ENCODE data around the gene TTC32.
"Not testable (repeated sequence)": the region's sequence is repeated elsewhere in the genome, so short reads cannot be mapped to it uniquely, and the experiment has no call there.

Gene TTC32

DNA sequence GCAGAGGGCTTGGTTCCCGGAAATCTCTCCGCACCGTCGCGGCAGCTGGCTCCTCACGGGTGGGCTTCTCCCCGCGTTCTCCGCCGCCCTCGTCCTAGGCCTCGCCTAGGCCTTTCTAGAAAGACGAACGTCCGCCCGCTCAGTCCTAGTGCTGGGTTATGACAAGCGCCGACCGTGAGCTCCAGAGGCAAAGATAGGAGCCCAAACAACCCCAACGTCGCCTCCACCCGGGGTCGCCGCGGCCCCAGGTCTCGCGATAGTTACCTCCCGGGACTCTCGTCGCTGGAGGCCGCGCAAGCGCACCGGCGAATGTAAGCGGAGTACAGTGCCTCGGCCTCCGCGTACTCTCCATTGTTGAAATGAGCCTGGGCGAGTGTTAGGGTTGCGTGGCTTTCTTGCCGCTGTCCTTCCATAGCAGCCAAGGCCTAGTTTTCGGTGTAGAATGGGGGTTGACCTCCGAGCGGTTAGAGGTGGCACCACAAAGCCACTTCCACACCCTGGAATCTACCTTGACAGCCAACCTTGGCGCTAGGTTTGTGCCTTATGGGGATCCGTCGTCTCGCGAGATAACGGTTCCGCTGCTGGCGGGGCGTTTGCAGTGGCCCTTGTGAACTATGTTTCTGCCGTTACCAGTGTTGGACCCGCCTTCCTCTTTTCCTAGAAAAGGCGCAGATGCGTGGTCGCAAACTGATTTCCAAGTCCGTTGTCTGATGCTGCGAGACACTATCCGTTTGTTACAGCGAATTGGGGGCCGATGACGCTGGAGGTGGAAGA, at the start of gene TTC32:
TSS of gene TTC32 (minus strand) at position 542 of the 774 bp plus-strand sequence. CDS start at position 413, 129 bp downstream.
- no peak for FAIRE-seq

DNA sequence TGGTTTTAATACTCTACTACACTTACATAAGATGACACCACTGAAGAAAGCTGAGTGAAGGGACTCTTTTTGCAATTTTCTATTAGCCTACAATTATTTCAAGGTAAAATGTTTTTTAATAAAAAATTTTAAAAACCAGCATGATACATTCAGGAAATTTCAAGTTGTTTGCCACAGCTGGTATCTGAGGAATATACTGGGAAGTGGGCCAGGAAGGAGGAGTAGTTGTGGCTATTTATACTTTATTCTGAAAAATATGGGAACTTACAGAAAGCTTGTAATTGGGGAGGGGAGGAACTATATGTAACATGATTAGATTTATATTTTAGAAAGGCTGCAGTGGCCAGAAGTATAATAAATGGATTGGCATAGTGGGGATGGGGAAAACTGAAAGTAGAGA, 47.3 kb upstream of the TTC32 start:
- FAIRE-seq = no peak

GRCh38 chr2:19947184-19947940, 45.6 kb upstream of the TTC32 start:
- no peak for FAIRE-seq

- FAIRE-seq = no peak
These were observed 42.5 kb upstream of the TTC32 start for GRCh38 chr2:19944205-19944845.

DNA sequence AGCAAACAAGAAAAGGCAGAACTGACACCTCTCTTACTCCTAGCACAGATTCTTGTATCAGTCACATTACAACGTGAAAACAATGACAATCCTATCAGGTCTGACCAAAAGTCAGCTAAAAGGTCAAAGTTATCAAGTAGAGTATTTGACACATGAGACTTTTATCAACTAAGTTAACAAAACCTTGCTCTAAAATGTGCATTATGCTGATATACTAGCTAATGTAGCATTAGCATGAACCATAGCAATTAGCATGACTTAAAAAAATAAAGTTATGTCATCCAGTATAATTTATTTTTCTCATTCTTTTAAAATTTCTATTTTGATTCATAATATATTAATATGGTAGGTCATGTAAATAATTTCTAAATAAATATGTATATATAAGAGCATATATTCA, 41.4 kb upstream of the TTC32 start:
- FAIRE-seq = peak; percentile 46

GRCh38 chr2:19942199-19942598, 40.4 kb upstream of the TTC32 start:
- no peak for FAIRE-seq

DNA sequence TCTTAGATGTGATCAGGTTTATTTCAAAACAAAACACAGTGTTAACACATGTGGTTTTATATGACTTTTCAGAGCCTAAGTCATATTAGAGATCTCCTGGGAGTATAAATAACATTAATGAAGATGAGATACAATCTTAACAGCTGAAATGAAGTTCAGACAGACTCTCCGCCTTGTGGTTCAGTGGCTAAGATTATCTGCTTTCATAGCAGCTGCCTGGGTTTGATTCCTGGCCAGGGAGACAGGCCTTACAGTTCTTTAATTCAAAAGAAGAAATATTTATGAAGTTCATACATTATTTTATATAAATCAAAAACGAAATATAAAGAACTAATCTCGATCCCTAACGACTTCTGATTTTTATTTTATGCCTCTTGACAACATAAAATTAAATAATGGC, 35.2 kb upstream of the TTC32 start:
- FAIRE-seq = no peak

- no peak for FAIRE-seq
These were observed 34.4 kb upstream of the TTC32 start for GRCh38 chr2:19936203-19936602.

DNA sequence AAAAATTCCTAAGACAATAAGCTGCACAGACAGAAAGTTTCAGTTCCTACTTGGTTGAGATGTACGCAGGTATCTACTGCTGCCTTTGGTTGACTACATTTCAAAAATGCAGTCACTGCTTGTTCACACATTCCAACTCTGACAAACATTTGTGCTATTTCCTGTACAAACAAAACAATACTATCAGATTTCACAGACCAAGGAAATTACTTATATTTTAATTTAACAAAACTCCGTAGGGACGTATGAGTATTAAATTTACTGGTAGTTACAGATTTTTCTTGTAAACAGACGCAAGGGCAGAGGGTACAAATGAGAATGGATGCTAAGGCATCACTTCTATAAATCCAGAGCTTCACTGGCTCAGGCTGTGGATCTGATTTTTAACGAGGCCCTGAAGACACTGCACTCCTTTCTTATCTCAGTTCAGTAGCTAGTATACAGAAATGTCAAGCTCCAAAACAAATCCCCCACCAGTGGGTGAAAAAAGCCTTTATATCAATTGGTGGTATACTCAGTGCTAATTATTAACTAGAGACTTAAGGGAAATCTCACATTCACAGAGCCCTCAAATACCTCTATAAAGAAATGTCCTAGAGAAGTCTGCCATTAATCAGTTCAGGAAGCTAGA, 31.7 kb upstream of the TTC32 start:
- FAIRE-seq = no peak

DNA sequence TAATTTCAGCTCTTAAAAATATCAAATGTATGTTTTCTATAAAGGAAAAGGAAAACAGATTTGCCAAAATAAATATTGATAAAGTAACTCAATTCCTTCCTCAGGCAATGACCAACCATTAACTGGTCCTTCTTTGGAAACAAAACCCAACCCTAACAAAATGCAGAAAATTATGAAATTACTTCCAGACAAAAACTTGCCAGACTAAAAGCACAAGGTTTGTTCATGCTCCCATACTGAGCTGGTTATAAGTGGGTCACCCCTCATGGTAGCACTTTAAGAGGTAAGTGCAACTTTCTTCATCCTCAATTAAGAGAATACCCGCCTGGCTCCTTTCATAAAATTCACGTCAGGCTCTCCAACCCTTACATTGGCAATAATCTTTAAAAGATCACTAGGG, 31.1 kb upstream of the TTC32 start:
- FAIRE-seq = no peak

- no peak for FAIRE-seq
These were observed 27.4 kb upstream of the TTC32 start for GRCh38 chr2:19929226-19929625.

DNA sequence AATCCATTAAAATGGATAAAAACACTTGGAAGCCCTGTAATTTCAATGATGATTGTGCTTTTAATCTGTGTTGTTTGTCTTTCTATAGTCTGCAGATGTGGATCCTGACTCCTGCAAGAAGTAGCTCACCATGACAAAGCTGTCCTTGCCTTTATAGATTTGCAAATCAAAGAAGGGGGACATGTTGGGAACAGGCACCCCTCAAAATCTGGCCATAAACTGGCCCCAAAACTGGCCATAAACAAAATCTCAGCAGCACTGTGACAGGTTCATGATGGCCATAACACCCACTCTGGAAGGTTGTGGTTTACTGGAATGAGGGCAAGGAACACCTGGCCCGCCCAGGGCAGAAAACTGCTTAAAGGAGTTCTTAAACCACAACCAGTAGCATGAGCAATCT, 26.0 kb upstream of the TTC32 start:
- FAIRE-seq = not testable (repeated sequence)

DNA sequence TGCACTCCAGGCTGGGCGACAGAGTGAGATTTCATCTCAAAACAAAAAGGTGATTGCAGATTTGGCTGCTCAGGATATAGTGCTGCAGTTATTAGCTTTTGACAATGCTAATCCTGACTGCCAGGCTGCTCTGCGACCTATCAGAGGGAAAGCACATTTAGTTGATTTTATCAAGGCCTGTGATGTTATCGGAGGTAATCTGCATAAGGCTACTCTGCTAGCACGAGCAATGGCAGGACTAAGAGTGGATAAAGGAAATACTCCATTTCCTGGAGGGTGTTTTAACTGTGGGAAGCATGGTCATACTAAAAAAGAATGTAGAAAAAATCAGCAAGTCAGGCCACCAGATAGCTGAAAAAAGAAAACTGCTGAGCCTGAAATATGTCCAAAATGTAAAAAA, 22.7 kb upstream of the TTC32 start:
- not testable (repeated sequence) for FAIRE-seq

GRCh38 chr2:19922188-19922587, 20.4 kb upstream of the TTC32 start:
- not testable (repeated sequence) for FAIRE-seq

DNA sequence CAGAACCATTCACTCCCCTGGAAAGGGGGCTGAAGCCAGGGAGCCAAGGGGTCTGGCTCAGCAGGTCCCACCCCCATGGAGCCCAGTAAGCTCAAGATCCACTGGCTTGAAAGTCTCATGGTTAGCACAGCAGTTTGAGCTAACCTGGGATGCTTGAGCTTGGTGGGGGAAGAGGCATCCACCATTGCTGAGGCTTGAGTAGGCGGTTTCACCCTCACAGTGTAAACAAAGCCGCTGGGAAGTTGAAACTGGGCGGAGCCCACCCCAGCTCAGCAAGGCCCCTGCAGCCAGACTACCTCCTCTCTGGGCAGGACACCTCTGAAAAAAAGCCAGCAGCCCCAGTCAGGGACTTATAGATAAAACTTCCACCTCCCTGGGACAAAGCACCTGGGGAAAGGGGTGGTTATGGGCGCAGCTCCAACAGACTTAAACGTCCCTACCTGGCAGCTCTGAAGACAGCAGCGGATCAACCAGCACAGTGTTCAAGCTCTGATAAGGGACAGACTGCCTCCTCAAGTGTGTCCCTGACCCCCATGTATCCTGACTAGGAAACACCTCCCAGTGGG, 14.7 kb upstream of the TTC32 start:
- FAIRE-seq = no peak

DNA sequence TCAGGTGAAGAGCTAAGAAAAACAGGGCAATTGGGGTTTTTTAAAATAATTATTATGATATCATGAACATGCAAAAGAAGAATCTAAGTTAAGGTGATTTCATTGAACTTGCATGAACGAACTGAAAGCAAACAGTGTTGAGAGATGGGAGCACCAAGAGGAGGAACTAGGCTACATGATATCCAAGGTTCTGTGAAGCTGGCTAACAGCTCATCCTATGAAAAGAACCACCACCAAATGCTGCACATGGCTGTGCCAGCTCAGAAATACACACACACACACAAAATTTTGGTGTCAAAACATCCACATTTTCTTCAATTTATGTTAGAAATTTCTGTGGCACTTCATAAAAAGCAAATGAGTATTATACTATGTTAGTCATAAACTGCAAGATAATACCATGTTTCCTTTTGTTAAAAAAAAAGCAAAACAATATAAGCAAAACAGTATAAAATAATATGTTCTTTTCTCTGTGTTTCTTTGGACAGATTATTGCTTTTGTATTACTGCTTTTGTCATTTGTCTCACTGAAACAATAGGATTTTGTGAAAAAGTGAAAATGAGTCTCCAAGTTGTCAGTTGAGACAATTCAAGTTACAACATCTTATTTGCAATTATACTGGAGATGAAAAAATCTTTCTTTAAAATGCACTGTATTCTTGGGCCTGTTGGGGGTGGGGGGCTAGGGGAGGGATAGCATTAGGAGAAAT, 12.6 kb upstream of the TTC32 start:
- no peak for FAIRE-seq

GRCh38 chr2:19911808-19912509, 10.2 kb upstream of the TTC32 start:
- no peak for FAIRE-seq

DNA sequence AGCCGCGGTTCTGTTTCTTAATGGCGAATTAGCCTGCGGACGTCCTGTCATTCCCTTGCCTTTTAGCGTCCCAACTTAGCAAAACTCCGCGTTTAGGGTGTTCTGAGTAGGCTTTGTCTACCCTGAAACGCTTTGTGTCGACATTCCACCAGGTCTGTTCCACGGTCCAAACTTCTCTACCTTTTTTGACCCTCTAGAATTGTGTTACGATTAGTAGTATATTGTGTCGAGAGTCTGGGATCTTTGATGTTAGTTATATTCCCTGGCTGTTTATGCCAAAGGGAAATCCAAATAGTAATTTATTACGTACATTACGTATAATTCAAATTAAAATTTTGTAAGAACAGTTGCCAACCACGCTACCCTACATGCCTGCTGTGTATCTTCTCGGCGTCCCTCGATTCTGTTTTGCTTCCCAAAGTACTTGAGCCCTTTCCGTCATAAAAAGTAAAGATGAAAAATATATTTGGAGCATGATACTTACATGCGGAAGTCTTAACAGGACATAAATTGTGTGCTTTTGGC, 495 bp upstream of the TTC32 start:
- no peak for FAIRE-seq

DNA sequence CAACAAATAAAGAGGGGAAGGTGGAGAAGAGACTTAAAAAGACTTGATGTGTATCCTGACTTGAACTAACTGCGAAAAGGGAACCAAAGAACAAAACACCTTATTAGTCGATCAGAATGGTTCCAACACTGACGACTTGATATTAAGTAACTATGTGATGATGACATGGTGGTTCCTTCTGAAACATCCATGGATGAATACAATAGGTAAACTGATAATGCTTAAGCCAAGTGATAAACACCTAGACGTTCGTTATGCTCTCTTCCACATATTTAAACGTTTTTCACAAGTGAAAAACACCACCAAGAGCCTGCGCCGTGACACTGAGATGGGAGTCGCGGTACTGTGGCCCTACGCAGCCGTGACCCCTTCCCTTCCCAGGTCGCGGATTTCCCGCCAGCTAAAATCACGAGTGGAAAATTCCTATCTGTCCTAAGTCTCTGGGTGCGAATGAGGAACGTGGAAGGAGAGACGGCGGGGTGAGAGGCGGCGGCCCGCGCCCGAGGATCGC, 797 bp downstream of the TTC32 start:
- FAIRE-seq = no peak

- no peak for FAIRE-seq
These were observed 1.5 kb downstream of the TTC32 start for GRCh38 chr2:19899985-19900930.

All from TTC549 (cell line).